GM18519 (cell line): ENCODE measurements around the gene IL21R.
"Not testable (repeated sequence)": the region's sequence is repeated elsewhere in the genome, so short reads cannot be mapped to it uniquely, and the experiment has no call there.

Experiments
- ATAC-seq: cut with Tn5 transposase; IDR thresholded peaks from one replicate; pipeline ENCODE4 v1.9.1; 2021; ENCODE audit warnings: mild to moderate bottlenecking, moderate library complexity; ENCODE audit not compliant: unreplicated experiment, low FRiP score

The IL21R gene

DNA sequence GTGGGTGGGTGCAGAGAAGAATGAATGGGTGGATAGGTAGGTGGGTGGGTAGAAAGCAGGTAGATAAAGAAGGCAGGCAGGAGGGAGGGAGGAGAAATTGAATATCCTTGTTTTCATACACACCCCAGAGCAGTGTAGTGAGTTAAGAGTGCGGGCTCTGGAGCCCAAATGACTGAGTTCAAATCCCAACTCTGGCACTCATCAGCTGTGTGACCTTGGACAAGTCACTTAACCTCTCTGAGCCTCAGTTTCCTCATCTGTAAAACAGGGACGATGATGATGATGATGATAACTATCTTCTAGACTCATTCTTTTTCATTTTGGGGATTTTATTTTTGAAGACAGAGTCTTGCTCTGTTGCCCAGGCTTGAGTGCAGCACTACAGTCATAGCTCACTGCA is 2.0 kb upstream of the IL21R start:
- no peak for ATAC-seq

DNA sequence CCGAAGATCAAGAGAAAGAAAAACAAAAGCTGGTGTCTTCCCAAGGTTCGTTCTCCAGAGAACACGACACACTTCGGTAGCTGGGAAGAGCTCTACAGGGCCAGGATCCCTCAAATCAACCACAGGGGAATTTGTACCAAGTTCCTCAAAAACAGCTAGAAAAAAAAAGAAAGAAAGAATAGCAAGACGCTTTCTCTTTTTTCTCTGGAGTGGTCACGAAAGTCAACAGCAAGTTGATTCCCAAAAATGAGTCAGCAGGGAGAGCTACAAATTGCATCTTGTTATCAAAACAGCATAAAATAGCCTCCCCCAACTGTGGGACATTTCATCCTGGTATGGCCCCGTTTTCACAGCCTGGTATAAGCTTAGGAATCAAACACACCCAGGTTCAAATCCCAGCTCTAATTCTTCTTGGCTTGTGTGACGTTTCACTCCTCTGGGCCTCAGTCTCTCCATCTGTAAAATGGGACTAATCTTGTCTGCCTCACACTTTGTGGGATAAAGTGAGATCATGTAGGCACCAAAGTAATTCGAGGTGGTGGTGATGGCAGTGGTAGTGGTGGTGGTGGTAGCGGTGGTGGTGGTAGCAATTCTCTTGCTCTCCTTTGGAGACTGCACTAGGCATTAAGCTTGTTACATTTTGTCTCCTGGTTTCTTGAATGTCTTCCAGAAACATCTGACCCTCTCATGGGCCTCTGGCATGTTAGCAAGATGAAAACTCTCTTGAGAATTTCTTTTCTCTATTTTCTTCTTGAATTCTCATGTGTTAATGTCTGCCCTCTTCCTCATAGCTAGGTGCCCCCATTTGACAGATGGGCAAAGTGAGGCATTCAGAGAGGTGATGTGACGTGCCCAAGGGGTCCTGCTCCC is 988 bp upstream of the IL21R start:
- no peak for ATAC-seq

DNA sequence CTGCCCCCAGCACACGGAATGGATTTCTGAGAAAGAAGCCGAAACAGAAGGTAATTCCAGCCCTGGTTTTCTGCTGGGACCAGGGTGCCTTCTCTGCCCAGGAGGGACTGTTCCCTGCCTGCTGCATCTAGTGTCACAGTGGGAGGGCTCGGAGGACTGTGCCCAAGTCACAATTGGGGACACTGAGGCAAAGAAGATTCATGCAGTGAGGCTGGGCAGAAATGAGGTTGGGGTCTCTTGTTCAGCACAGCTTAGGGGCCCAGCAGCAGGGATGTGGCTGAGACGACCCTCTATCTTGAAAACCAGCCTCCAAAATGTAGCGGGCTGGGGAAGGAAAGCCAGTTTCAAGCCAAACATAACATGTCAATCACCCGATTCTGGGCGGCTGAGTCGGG is 592 bp downstream of the IL21R start:
- no peak for ATAC-seq

DNA sequence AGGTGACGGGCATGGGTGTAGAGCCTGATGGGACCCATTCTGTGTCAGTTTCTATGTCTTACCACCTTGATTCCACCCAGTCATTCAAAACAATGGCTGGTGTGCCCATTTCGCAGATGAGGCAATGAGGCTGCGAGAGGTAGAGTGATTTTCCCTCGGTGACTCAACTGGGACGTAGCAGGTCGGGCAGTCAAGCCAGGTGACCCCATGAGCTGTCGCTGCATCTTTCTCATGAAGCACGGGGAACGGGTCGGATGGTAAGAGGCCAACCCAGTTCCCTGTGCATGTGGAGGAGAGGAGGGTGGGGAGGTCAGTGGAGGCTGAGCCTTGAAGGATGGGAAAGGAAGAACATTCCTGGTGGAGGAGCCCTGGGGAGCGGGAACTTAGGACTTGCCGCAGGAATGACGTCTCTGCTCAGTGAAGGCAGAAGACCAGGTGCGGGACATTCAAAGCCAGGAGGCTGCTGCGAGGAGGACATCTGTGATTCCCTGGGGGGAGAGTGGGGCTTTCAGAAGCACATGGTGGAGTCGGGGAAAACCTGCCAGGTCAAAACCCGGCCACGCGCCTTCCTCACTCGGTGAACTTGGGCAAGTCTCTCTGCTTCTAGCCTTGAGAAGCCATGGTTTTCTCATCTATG is 1.1 kb downstream of the IL21R start:
- no peak for ATAC-seq

DNA sequence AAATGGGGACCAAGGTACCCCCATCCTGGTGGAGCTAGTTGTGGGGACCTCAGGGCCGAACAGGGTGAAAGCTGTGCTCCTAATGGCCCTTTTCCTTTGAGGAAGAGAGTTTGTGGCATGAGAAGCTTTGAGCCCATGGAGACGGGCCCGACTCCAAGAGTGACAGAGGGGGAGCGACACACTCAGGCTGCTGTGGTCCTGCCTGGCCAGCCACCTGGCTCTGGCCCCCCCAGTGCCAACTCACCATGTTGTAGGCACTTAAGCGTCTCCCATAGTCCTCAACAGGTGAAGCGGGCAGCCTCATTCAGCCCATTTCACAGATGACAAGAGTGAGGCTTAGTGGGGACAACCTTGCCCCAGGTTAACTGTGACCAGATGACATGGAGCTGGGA is 1.6 kb downstream of the IL21R start:
- ATAC-seq = no peak

DNA sequence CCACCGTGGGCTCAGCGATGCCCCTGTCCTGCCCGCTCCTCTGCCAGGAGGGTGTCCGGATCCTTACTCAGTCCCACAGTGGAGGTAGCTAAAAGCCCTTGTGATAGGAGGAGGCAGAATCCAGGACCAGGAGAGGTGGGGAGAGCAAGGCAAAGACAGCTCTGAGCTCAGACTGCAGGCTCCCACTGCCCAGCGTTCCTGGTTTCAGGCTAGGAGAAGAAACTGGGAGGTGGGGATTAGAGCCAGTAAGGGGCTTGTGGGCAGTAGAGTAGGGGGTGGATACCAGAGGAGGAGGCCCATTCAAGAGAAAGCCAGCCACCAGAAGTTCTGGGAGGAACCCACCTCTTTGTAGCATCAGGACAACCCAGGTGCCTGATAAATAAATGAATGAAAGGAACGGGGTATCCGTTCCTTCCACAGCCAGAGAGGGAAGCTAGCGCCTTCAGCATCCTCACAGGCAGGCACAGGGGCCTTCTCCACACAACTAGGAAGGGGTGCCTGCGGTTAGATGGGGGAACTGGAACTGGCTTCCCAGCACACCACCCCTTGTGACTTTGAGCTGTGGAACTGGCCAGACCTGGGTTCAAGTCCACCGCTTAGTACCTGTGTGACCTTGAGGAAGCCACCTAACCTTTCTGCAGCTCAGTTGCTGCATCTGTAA is 2.3 kb downstream of the IL21R start:
- no peak for ATAC-seq

DNA sequence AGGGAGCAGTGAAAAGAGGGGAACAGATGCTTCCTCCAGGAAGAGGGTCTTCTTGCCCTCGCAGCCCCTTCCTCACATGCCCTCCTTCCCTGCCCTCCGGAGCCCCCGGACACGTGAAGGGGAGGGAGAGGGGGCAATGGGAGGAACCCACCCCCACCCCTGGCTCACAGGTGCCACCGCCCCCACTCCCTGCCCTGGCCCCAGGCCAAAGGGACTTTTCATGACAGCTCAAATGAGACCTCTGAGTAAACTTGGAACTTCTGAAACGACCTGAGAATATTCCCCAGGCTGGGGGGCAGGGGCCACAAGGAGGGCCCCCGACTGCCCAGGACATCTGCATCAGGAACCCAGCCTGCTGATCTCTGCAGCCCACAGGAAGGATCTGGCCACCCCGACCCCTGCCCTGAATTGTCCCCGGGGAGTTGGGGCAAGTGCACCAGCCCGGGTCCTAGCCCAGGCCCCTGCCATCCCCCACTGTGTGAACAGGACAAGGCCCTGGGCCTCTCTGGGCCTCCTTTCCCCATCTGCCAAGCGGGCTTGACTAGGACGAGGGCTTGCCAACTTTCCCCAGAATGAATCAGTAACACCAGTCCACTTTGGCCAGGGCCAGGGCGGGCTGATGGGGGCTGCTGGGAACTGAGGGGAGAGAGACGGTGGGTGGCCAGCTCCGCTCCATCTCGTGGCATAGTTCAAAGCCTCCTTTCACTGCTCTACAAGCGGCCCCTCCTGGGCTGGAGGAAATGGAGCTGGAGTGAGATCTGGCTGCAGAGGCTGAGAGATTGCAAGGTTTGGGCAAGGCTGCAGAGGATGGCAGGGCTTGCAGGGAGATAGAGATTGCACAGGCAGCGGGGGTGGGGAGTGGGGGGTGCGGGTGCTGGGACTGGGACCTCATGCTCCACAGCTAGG is 3.8 kb downstream of the IL21R start:
- no peak for ATAC-seq

DNA sequence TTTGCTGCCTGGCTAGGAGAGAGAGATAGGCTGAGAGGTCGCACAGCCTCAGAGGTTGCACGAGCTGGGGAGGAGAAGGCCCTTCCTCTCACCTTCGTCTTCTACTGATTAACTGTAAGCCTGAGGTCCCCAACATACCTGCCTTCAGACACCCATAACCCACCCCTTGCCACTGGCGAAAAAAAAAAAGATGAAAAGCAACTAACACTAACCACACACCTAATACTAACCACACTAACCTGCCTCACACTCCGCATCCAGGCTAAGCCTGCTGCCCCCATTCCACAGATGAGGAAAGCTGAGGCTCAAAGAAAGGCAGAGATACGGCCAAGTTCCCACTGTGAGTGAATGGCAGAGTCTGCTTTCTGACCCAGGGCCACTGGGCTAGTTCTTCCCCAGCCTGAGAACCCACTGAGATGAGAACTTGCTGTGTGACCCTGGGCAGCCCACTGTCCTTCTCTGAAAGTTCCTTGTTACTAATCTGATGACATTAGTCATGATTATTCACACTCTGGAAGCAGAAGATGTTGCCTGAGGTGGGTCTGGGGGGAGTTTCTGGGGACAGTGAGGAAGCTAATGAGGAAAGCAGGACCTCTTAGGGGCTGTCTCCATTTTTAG is 4.6 kb downstream of the IL21R start:
- ATAC-seq = no peak

DNA sequence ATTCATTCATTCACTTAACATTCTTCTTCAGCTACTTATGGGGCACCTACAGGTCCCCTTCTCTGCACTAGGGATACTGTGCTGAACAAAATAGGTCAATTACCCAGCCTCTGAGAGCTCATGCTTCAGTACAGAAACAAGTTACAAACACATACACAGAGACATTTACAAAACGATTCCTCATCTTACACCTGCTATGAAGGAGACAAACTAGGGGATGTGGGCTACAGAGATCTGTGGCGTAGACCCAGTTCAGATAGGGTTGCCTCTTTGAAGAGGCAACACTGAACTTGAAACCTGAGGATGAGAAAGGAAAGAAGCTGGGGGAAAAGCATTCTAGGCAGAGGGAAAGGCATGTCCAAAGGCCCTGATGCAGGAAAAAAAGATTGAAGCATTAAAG is 5.2 kb downstream of the IL21R start:
- ATAC-seq = no peak

DNA sequence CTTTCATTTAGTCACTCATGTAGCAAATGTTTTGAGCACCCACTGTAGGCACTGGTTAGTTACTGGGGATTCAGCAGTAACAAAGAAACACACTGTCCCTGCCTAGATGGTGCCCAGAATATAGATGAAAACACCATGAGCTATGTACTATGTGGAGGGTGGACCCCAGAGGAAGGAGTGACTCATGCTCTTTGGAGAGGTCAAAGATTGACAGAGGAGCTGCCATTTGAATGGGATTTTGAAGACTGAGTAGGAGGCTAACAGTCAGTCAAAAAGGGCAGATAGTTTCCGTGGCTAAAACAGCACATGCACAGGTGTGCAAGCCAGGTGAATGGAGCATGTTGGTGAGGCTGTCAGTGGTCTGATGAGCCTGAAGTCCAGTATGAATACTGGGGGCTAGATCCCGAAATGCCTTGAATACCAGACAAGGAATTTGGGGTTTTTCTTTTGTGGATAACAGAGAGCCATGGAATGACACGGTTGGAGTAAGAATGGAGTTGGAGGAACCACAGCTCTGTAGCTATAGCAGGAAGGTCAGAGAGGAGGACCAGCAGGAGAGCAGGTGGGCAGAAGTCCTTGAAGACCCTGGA is 6.1 kb downstream of the IL21R start:
- ATAC-seq = peak; percentile 29

DNA sequence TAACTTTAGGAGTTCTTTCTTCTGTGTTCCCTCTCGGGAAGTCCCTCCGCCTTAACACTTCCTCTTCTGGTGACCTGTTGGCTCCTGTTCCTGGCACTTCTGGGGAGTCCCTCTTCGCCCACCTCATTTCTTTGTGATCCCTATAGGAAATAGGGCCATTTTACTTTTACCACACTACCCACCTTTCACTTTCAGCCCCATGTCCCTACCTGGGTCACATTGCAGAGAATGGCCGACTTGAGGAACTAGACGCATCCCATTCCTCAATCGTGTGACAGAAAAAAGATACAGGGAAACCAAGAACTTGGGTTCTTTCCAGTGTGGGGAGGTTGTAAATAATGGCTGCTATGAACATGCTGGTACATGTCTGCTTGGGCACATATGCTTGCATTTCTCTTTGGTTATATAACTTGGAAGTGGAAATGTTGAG is 6.6 kb downstream of the IL21R start:
- peak; percentile 15 for ATAC-seq

DNA sequence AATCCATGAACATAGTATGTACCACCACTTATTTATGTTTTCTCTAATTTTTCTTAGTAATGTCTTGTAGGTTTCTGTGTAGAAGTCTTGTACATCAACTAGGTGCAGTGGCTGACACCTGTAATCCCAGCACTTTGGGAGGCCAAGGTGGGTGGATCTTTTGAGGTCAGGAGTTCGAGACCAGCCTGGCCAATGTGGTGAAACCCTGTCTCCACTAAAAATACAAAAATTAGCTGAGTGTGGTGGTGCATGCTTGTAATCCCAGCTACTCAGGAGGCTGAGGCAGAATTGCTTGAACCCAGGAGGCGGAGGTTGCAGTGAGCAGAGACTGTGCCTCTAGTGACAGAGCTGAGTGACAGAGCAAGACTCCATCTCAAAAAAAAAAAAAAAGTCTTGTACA is 8.0 kb downstream of the IL21R start:
- not testable (repeated sequence) for ATAC-seq

DNA sequence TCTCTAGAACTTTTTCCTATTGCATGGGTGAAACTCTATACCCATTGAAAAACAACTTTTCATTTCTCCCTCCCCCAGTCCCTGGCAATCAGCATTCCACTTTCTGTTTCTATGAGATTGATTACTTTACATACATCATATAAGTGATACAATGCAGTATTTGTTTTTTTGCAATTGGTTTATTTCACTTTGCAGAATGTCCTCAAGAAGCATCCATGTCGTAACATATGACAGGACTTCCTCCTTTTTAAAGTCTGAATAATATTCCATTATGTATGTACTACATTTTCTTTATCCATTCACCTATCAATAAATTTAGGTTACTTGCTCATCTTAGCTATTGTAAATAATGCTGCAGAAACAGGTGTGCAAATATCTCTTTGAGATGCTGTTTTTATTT is 8.8 kb downstream of the IL21R start:
- no peak for ATAC-seq

DNA sequence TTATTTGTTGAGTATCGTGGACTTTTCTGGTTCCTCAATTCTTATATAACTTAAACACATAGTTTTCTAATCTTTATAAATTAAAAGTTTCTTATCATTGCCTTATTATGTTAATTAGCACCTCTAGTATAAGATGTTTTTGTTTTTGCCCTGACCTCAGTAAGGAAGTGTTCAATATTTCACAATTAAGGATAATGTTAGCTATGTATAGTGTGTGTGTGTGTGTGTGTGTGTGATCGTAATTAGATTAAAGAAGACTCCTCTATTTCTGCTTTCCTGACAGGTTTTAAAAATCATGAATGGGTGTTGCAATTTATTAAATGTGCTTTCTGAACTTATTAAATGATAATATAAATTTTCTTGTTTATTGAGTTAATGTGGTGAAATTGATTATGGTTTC is 12.0 kb downstream of the IL21R start:
- no peak for ATAC-seq

DNA sequence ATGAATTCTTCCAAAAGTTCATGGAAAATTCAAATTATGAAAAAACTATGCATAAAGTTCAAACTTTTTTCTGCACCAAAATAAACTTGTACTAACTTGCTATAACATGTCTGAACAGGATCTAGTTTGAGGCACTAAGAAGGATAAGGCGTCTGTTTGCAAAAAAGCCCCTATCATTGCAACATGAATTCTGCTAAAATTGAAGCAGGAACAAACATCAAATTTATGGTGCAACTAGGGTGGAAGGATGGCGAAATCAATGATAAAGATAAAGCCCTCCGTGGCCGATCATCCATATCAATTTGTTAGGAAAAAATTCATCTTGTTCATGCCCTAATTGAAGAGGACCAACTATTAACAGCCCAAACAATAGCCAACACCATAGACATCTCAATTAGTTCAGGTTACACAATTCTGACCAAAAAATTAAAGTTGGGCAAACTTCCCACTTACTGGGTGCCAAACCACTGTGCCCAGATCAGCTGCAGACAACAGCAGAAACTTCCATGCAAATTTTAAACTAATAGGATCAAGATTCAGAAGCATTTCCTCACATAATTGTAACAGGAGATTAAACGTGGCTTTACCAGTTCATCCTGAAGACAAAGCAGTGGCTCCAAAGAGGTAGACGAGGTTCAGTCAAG is 12.9 kb downstream of the IL21R start:
- no peak for ATAC-seq

DNA sequence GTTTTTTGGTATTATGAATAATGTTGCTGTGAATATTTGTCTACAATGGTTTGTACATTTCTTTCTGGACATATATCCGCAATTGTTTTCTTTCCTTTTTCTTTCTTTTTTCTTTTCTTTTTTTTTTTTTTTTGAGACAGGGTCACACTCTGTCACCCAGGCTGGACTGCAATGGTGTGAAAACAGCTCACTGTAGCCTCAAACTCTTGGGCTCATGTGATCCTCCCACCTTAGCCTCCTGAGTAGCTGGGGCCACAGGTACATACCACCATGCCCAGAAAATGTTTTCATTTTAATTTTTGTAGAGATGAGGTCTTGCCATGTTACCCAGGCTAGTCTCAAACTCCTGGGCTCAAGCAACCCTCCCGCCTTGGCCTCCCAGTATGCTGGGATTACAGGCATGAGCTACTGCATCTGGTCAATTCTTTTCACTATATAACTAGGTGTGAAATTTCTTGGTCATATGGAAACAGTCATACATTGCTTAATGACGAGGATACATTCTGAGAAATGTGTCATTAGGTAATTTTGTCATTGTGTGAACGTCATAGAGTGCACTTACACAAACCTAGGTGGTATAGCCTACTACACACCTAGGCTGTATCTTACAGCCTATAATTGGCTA is 15.2 kb downstream of the IL21R start:
- ATAC-seq = no peak

DNA sequence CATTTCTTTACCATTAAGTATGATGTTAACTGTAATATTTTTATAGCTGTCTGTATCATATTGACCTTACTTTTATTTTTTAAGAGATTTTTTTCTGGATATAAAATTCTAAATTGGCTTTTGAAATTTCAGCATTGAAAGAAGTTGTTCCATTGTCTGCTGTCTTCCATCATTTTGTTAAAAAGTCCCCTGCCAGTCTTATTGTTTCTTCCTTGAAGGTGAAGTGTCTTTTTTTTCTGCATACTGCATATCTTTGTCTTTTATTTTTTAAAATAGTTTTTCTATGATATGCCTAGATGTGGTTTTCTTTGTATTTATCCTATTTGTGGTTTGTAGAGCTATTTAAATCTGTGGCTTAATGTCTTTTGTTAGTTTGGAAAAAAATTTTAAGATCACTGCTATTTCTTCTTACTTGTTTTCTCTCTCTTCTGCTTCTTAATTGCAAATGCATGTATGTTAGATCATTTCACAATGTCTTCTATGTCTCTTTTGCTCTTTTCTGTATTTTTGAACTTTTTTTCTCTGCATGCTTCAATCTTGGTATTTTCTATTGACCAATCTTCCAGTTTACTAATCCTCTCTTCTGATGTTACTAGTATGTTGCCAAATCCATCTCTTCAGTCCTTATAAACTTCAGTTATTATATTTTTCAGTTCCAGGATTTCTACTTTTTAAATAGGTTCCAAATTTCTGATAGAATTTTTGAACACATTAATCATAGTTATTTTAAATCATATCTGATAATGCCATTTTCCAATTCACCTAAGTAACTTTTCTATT is 20.2 kb downstream of the IL21R start:
- no peak for ATAC-seq
